SK-N-SH (cell line): ENCODE results near the gene SPEG. TPM values are rescaled to one million over a fixed set of nuclear protein-coding genes. Genes with fewer than 3 reads are reported as not detected.

Source experiments
- CTCF ChIP-seq: fragments of 200-600 bp; sonication (generic); IDR thresholded peaks from 2 replicates; pipeline ENCODE4 v1.6.1; 2017; ENCODE audit warnings: antibody characterized with exemption, mild to moderate bottlenecking, moderate library complexity
- ELF1 ChIP-seq: IDR thresholded peaks from 2 replicates; pipeline ENCODE4 v1.4.0; 2012
- FOSL2 ChIP-seq: IDR thresholded peaks from 2 replicates; pipeline ENCODE4 v1.4.0; 2012; ENCODE audit warnings: low read depth, mild to moderate bottlenecking, moderate library complexity, borderline replicate concordance
- FOXJ3 ChIP-seq: sonication (generic); formaldehyde crosslinking; IDR thresholded peaks from 2 replicates; pipeline ENCODE4 v1.5.1; 2020; ENCODE audit warnings: mild to moderate bottlenecking, missing genetic modification reagents
- GATA2 ChIP-seq: sonication (generic); formaldehyde crosslinking; IDR thresholded peaks from 2 replicates; pipeline ENCODE4 v1.5.0; 2020; ENCODE audit warnings: mild to moderate bottlenecking, missing genetic modification reagents
- IRF3 ChIP-seq: fragments of 150-350 bp; IDR thresholded peaks from 2 replicates; pipeline ENCODE4 v1.6.1; 2016; ENCODE audit warnings: mild to moderate bottlenecking, low read depth, low read length
- MXI1 ChIP-seq: IDR thresholded peaks from 2 replicates; pipeline ENCODE4 v1.6.1; 2012; ENCODE audit warnings: mild to moderate bottlenecking, low read depth, low read length, improper control_type of control experiment
- NRF1 ChIP-seq: IDR thresholded peaks from 2 replicates; pipeline ENCODE4 v1.6.1; 2012; ENCODE audit warnings: low read depth, mild to moderate bottlenecking, low read length
- POLR2AphosphoS5 ChIP-seq: IDR thresholded peaks from 2 replicates; pipeline ENCODE4 v1.6.1; 2012; ENCODE audit warnings: low read depth, low read length
- RAD21 ChIP-seq: IDR thresholded peaks from 2 replicates; pipeline ENCODE4 v1.6.1; 2012; ENCODE audit warnings: mild to moderate bottlenecking, low read length
- REST ChIP-seq: IDR thresholded peaks from 2 replicates; pipeline ENCODE4 v1.6.1; 2012; ENCODE audit warnings: mild to moderate bottlenecking, low read depth, low read length, moderate library complexity
- SIN3A ChIP-seq: IDR thresholded peaks from 2 replicates; pipeline ENCODE4 v1.6.1; 2012; ENCODE audit warnings: low read depth, mild to moderate bottlenecking, low read length, moderate library complexity, borderline replicate concordance
- SMC3 ChIP-seq: IDR thresholded peaks from 2 replicates; pipeline ENCODE4 v1.6.1; 2012; ENCODE audit warnings: low read depth, low read length, improper control_type of control experiment
- TEAD4 ChIP-seq: IDR thresholded peaks from 2 replicates; pipeline ENCODE4 v1.4.0; 2012; ENCODE audit warnings: mild to moderate bottlenecking, borderline replicate concordance; ENCODE audit not compliant: insufficient read depth
- polyA plus RNA-seq, 3 experiments: library from polyadenylated mRNA; depleted of rRNA; stranded (reverse); fragments of >200 nt; gene quantifications; 2 replicates each; pipeline ENCODE4 v1.2.3, GENCODE V29; 2012

Gene SPEG
- polyA plus RNA-seq, 1 of the 3 experiments (the other 2 are of a cell fraction), result 107 TPM

- TF ChIP-seq REST, result no peak
- TF ChIP-seq GATA2 (CRISPR knock-in tag), result no peak
- TF ChIP-seq IRF3, result no peak
- TF ChIP-seq SIN3A, result no peak
- no peak for TF ChIP-seq POLR2AphosphoS5
- TF ChIP-seq MXI1, result peak; percentile 46; the same call in 1 of the 2 replicates
- TF ChIP-seq RAD21, result peak; percentile 52
- TF ChIP-seq TEAD4, result no peak
- peak; percentile 100 for TF ChIP-seq CTCF
- TF ChIP-seq FOXJ3 (CRISPR knock-in tag), result no peak
- peak; percentile 71 for TF ChIP-seq SMC3
- TF ChIP-seq FOSL2, result no peak
- peak; percentile 51; the same call in 1 of the 2 replicates for TF ChIP-seq ELF1
- TF ChIP-seq NRF1, result no peak
Measured at GRCh38 chr2:219541611-219542180, 107.1 kb downstream of the SPEG start (continued).
